Measurements from ENCODE around the gene IFITM2.
"Not testable (repeated sequence)": the region's sequence is repeated elsewhere in the genome, so short reads cannot be mapped to it uniquely, and the experiment has no call there.

Gene IFITM2

DNA sequence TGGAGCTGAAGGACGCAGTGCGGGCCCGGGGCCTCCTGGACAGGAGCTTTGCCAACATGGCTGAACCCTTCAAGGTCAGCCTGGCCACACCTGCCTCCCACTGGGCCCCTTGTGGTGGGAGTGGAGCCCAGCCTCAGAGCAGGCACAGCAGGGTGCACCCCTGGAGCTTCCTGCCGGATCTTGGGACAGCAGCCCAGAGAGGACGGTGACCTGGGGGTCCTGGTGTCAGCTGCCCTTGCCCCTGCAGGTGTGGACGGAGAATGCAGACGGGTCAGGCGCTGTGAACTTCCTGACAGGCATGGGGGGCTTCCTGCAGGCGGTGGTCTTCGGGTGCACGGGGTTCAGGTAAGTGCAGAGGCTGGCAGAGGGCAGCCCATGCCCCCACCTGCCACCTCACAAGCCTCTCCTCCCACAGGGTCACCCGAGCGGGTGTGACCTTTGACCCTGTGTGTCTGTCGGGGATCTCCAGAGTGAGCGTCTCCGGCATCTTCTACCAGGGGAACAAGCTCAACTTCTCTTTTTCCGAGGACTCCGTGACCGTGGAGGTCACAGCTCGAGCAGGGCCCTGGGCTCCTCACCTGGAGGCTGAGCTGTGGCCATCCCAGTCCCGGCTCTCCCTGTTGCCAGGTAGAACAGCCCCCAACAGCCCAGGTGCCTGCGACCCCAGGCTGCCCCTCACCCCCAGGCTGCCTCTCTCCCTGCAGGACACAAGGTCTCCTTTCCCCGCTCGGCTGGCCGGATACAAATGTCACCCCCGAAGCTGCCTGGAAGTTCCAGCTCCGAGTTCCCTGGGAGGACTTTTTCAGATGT is 13.6 kb upstream of the IFITM2 start:
- no peak for DNase-seq

DNA sequence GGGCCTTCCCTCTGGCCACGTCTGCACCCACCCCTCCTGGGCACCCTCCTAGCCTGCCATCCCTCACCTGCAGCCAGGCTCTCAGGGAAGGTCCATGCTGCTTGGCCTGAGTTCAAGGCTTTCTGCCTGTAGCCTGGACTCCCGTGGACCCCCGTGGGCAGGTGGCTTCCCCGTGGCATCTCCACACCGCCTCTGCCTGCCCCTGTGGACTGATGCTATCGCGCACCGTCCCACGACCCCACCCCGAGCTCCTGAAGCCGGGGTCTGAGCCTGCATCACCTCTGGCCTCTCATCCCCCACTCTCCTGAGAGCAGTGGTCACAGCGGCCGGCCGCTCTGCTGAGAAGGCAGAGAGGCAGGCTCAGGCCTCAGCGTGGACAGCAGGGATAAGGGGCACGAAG is 12.8 kb upstream of the IFITM2 start:
- DNase-seq = no peak

GRCh38 chr11:295351-296170 is 12.1 kb upstream of the IFITM2 start:
- no peak for DNase-seq

GRCh38 chr11:296171-297050 is 11.2 kb upstream of the IFITM2 start:
- no peak for DNase-seq

DNA sequence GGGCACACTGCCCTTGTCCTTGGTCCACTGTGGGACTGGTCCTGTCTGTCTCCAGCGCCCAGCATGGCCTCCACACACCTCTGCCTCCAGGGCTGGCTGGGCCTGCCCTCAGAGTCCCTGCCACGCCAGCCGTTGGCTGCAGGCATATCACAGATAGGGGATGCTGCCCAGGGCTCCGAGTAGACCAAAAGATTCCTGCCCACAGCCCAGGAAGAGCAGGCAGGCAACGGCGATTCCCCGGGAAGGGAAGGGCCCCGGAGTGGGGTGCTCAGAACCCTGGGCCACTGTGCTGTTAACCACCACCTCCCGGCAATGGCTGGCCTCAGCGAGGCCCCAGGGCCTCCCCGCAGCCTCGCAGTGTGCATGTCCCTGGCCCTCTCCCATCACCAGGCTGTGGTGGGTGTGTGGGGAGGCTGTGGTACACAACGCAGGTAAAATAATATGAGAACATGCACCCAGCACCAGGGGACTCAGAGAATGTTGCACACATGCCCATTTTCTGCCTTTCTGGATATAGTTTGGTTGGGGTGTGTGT is 10.5 kb upstream of the IFITM2 start:
- no peak for DNase-seq

DNA sequence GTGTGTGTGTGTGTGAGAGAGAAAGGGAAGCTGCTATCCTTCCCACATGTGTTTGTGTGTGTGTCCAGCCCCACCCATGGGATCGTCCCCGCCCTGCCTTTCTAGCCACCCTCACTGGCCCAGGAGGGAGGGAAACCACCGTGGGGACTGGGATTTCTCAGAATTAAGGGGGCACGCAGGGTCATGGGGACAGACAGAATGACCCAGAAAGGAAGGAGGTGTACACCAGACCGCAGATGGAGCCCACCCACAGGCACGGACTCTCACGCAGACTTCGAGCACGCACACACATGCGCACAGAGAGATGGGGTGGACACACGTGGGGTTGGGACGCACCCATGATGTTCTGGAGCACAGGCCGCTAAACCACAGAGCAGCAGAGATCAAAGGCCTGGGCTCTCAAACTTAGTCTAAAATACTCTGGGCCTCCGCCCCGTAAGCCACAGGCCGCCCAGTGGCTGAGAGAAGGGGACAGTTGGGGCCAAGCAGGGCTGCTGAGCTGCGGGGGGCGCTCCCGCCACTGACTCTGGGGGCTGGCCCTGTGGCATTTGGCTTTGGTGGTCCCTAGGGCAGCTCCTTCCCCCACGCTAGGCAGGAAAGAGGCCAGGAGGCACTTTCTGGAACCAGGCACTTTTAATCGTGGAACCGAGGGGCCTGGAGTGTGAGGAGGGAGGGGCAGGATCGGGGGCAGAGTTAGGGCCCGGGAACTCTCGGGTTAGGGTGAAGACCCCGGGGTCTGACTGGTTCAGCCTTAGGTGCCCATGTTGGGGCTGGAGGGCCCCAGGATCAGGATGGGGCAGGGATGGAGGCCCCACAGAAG is 9.8 kb upstream of the IFITM2 start:
- DNase-seq = no peak

DNA sequence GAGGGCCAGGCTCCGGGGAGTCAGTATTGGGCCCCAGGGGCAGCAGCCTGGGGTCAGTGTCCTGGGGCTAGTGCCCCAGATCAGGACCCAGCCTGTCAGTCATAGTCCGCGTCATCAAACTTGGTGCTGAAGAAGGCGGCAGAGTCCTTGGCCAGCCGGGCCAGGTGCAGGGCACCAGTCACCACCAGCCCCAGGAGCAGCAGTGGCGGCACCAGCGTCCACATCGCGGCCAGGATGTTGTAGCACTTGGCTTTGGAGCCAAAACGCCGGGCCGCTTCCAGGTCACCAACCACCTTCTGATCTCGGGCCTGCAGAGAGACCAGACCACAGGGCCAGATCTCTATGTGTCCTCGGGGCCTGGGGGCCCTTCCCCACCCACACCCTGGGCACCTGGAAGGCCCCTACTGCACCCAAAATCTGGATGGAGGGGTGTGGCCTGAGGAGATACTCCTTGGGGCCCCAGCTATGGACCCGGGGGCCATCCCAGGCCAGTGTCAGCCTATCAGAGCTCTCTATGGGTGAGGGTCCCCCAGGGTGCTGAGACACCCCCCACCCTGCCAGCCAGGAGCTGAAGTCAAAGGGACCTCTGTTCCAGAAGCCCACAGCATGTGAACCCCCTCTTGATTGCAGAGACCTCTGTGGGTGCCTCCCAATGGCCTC is 9.1 kb upstream of the IFITM2 start:
- no peak for DNase-seq

- no peak for DNase-seq
Observed at GRCh38 chr11:299081-299891, 8.3 kb upstream of the IFITM2 start, which contains the start of gene IFITM5. Gene IFITM5 (minus strand): TSS chr11:299526. CDS start chr11:299490, 36 bp downstream.

DNA sequence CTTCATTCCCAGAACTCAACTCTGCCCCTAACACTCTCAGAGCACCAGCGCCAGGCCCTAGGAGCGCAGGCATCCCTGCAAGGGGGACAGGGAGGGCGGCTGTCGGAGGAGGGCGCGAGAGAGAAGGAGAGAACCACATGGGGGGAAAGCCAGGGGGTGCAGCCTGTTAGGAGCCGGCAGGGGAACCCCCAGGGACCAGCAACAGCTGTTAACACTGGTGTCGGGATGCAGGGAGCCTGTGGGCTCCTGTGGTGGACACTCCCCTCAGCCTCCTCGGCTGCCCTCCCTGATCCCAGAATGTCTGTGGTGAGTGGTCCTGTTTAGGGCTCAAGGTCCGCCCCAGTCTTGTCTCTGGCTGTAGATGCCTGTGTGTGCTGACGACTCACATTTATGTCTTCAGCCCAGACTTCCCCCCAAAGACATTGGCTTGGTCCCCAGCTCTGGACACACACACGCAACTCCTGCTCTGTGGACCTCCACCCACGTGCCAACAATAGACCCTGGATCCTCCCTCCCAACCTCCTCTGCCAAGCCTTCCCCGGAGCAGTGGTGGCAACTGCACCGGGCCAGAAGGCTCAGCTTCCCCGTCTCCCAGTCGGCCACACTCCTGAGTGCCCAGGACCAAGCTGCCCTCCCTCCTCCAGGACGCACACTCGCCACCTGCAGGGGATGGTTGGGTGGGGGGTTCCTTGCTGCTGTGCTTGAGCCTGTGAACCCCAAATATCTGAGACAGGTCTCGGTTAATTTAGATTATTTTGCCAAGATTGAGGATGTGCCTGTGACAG is 7.5 kb upstream of the IFITM2 start:
- no peak for DNase-seq

GRCh38 chr11:303363-303762 is 4.3 kb upstream of the IFITM2 start:
- DNase-seq = no peak

GRCh38 chr11:304061-304506 is 3.5 kb upstream of the IFITM2 start:
- DNase-seq = no peak

DNA sequence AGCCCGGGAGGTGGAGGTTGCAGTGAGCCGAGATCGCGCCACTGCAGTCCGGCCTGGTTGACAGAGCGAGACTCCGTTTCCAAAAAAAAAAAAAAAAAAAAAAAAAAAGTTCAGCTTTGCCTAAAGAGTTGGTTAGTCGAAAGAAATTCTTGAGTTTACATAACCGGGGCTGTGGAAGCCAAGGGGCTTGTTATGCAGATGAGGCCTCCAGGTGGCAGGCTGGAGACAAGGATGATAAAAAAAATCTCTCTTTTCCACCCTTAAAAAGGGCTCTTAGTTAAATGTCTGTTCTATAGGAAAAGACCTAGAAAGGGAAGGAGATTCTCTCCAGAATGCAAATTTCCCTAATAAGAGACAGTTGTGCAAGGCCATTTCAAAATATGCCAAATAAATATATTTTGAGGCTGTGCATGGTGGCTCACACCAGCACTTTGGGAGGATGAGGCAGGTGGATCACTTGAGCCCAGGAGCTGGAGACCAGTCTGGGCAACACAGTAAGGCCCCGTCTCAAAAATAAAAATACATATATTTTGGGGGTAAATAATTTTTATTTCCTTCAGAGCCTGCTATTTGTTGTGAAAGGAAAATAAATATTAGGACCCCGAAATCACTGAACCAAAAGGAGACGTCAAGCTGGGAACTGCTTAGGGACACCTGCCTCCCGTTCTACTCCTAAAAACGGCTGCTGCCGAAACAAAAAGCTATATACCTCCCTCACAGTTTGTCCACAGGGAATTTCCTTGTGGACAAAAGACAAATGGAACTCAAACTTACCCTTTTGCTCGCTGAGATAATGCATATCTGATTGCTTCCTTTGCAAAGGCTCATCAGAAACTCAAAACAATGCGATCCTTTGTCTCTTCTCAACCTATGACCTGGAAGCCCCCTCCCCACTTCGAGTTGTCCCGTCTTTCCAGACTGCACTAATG is 2.4 kb upstream of the IFITM2 start:
- DNase-seq = no peak

- DNase-seq = no peak
Observed at GRCh38 chr11:305844-306211, 1.8 kb upstream of the IFITM2 start.

GRCh38 chr11:306645-307371 is 808 bp upstream of the IFITM2 start:
- DNase-seq = no peak

GRCh38 chr11:308740-309665 is 1.4 kb downstream of the IFITM2 start:
- not testable (repeated sequence) for DNase-seq

- not testable (repeated sequence) for DNase-seq
Observed at GRCh38 chr11:309979-310572, 2.5 kb downstream of the IFITM2 start.
